ENCODE results near the gene PARVG. TPM values are rescaled to one million over a fixed set of nuclear protein-coding genes. Genes with fewer than 3 reads are reported as not detected.

The PARVG gene
- polyA plus RNA-seq, 2 of the 4 experiments (the other 2 are of a cell fraction): not detected

DNA sequence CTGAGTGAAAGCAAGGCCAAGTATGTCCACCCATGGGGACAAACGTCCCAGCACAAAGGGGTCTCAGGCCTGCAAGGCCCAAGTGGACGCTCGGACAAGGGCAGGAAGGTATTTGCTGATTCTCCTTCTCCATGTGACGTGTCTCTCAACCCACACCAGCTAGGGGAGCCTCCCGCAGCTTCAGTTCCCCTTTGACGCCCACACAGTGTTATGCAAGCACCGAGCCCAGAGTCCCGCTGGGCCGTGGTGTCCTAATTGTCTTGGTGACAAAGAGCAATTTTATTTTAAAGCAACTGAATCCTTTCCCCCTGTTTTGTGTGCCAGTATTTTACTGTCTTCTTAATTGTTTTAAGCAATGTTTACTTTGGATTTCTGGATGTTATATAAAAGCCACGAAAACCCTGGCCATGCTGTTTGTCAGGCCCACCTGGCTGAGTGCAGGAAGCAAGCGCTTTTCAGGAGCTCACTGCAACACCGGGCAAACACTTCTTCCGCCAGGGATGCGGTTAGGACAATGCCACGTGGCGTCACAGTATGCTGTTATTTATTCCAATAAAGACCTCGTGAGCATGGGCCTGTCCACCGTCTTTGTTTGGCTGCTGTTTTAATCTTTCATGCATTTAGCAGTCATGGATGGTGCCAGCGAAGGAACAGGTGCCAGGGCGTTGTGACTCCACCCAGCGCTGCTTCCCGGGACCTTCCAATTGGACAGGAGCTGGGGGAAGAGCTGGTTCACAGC is 8.2 kb upstream of the PARVG start:
- no peak for DNase-seq (ENCODE audit: low read depth in 1 of 2, low spot score in 1 of 2)
- H3K27ac ChIP-seq: no peak overlapping the region
- no peaks in the 10 kb centered on the region for H3K9me3 ChIP-seq
- no peak for TF ChIP-seq NR3C1 (IDR thresholded peaks at IDR 0.05)
- no peak for TF ChIP-seq MYC (IDR thresholded peaks at IDR 0.05; ENCODE audit: borderline replicate concordance, low read length)
- no peak for TF ChIP-seq RAD21 (conservative IDR thresholded peaks at IDR 0.05 in 1 of 2, IDR thresholded peaks at IDR 0.05 in 1 of 2)
- no peak for TF ChIP-seq HOXB13 (CRISPR knock-in tag; IDR thresholded peaks at IDR 0.05; ENCODE audit: low read depth)
- TF ChIP-seq RARB (CRISPR knock-in tag; IDR thresholded peaks at IDR 0.05): no peak
- no peak for TF ChIP-seq ZSCAN20 (CRISPR knock-in tag; IDR thresholded peaks at IDR 0.05)
- TF ChIP-seq CHD2 (IDR thresholded peaks at IDR 0.05; ENCODE audit: low read length, partially characterized antibody): no peak
- no peak overlapping the region for H3K4me3 ChIP-seq
- CTCF ChIA-PET: no interaction called here
- no peak for ATAC-seq
- no peak for FAIRE-seq
- no peaks in the 10 kb centered on the region for H3K4me1 ChIP-seq
- 88% methylated on average over 22 of the region's 22 CpGs for whole genome bisulfite sequencing (ENCODE audit: missing lambda C conversion rate)
- no peak overlapping the region for H3K4me2 ChIP-seq
- POLR2A ChIA-PET: no interaction called here

DNA sequence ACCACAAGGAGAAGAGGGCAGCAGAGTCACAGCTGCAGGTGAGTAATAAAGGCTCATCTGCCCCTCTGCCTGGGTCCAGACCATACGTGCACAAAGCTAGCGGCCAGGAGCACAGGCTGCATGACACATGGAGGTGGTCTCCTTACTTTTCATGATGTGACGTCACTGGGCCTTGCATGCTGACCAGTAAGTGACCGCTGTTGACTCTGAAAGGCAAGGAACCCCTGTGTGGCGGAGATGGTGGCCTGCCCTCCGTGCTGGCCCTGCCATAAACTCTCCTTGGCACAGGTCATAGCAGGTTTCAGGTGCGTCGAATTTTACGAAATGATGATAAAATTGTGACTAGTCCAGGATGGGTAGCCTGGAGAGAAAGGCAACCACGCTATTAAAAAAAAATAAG is 7.6 kb upstream of the PARVG start:
- H3K27ac ChIP-seq: no peak overlapping the region
- WGBS (ENCODE audit: missing lambda C conversion rate): 93% methylated on average over 9 of the region's 10 CpGs
- no peaks in the 10 kb centered on the region for H3K4me1 ChIP-seq
- TF ChIP-seq RFX5 (IDR thresholded peaks at IDR 0.05) (no peak), CEBPB (IDR thresholded peaks at IDR 0.05) (no peak), TFCP2L1 (CRISPR knock-in tag; IDR thresholded peaks at IDR 0.05) (no peak), CTCF (IDR thresholded peaks at IDR 0.05) (no peak), HMGXB4 (CRISPR knock-in tag; IDR thresholded peaks at IDR 0.05; ENCODE audit: borderline replicate concordance) (no peak), EP300 (IDR thresholded peaks at IDR 0.05) (no peak), HDAC2 (IDR thresholded peaks at IDR 0.05) (no peak), RNF2 (IDR thresholded peaks at IDR 0.05; ENCODE audit: borderline replicate concordance, low read depth) (no peak), BHLHE40 (IDR thresholded peaks at IDR 0.05; ENCODE audit: low read depth, low read length) (no peak), MYC (IDR thresholded peaks at IDR 0.05; ENCODE audit: borderline replicate concordance, low read length) (no peak), SREBF2 (IDR thresholded peaks at IDR 0.05) (no peak), NR3C1 (IDR thresholded peaks at IDR 0.05) (no peak), PBX3 (IDR thresholded peaks at IDR 0.05) (no peak), KDM1A (IDR thresholded peaks at IDR 0.05; ENCODE audit: low read depth) (no peak), RCOR1 (IDR thresholded peaks at IDR 0.05; ENCODE audit: low read depth, low read length) (no peak), HOXB5 (CRISPR knock-in tag; IDR thresholded peaks at IDR 0.05) (no peak)
- TF ChIP-seq, protein P1, sequence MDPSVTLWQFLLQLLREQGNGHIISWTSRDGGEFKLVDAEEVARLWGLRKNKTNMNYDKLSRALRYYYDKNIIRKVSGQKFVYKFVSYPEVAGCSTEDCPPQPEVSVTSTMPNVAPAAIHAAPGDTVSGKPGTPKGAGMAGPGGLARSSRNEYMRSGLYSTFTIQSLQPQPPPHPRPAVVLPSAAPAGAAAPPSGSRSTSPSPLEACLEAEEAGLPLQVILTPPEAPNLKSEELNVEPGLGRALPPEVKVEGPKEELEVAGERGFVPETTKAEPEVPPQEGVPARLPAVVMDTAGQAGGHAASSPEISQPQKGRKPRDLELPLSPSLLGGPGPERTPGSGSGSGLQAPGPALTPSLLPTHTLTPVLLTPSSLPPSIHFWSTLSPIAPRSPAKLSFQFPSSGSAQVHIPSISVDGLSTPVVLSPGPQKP (IDR thresholded peaks at IDR 0.05; ENCODE audit: low read depth, low read length): no peak
- TF ChIP-seq, protein P2, sequence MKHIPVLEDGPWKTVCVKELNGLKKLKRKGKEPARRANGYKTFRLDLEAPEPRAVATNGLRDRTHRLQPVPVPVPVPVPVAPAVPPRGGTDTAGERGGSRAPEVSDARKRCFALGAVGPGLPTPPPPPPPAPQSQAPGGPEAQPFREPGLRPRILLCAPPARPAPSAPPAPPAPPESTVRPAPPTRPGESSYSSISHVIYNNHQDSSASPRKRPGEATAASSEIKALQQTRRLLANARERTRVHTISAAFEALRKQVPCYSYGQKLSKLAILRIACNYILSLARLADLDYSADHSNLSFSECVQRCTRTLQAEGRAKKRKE (CRISPR knock-in tag; IDR thresholded peaks at IDR 0.05; ENCODE audit: low read depth): no peak
- FAIRE-seq (no peak), ATAC-seq (no peak), DNase-seq (ENCODE audit: low read depth in 1 of 2, low spot score in 1 of 2) (no peak)
- no peak overlapping the region for H3K4me3 ChIP-seq
- no peak overlapping the region for H3K4me2 ChIP-seq
- POLR2A ChIA-PET: no interaction called here
- no peaks in the 10 kb centered on the region for H3K9me3 ChIP-seq
- CTCF ChIA-PET: no interaction called here

All from A549 (cell line).